Breast epithelium (tissue), 4 donors: ENCODE results near the gene TARBP1. TPM values are rescaled to one million over a fixed set of nuclear protein-coding genes. Genes with fewer than 3 reads are reported as not detected.

Source experiments
- DNase-seq, 2 donors: peaks; one replicate each; pipeline ENCODE4 v3.0.0-alpha.2; 2019; ENCODE audit warnings: low spot score in 2 of 2
- H3K27ac ChIP-seq, 2 donors: fragments of 200-600 bp; sonication (generic) in 1 of 2; one replicate each; pipeline ENCODE4 v1.5.1; 2016 to 2019; ENCODE audit warnings: mild to moderate bottlenecking in 1 of 2
- H3K27me3 ChIP-seq, 2 donors: fragments of 200-600 bp; sonication (generic) in 1 of 2; one replicate each; pipeline versions ENCODE4 v1.5.1 to v1.6.0; 2017 to 2019; ENCODE audit warnings: control low read depth in 1 of 2, mild to moderate bottlenecking in 1 of 2
- H3K36me3 ChIP-seq: fragments of 200-600 bp; one replicate; pipeline ENCODE4 v1.5.1; 2019
- H3K4me1 ChIP-seq, 2 donors: fragments of 200-600 bp; sonication (generic); one replicate each; pipeline ENCODE4 v1.5.1; 2016 to 2019; ENCODE audit warnings: control low read depth in 1 of 2
- H3K4me3 ChIP-seq, 3 donors: fragments of 200-600 bp; sonication (generic); 1 replicate in 2 of 3; 2 replicates in 1 of 3; pipeline ENCODE4 v1.5.1; 2016 to 2019; ENCODE audit warnings: mild to moderate bottlenecking in 3 of 3, moderate library complexity in 2 of 3
- H3K9me3 ChIP-seq, 2 donors: fragments of 200-600 bp; sonication (generic) in 1 of 2; one replicate each; pipeline ENCODE4 v1.5.1; 2016 to 2019; ENCODE audit warnings: control low read depth in 1 of 2
- CTCF ChIP-seq, 3 donors: fragments of 450-650 bp; IDR thresholded peaks; one replicate each; pipeline ENCODE4 v1.5.1; 2016 to 2017; ENCODE audit warnings: antibody characterized with exemption in 3 of 3, mild to moderate bottlenecking in 3 of 3, moderate library complexity in 3 of 3
- POLR2A ChIP-seq: fragments of 450-650 bp; IDR thresholded peaks from one replicate; pipeline ENCODE4 v1.6.1; 2016; ENCODE audit warnings: antibody characterized with exemption, mild to moderate bottlenecking, moderate library complexity
- POLR2AphosphoS5 ChIP-seq, 3 donors: sonication (generic); formaldehyde crosslinking; IDR thresholded peaks; one replicate each; pipeline ENCODE4 v1.6.1; 2017; ENCODE audit warnings: antibody characterized with exemption in 3 of 3
- intact Hi-C: fragments of 100-400 bp; cut with DNase I; formaldehyde crosslinking; loops from one replicate; pipeline ENCODE4 v1.15.1; 2023; ENCODE audit warnings: low total_unique reads
- total RNA-seq, 3 donors: library from RNA; depleted of rRNA; stranded (reverse); fragments of >200 nt; gene quantifications; one replicate each; pipeline ENCODE4 v1.1.0, GENCODE V29; 2016

Gene TARBP1
- total RNA-seq, 3 donors from 2014 or later: 12.3 to 39.2 (median 32.1) TPM

- TF ChIP-seq POLR2AphosphoS5 (IDR thresholded peaks at IDR 0.05): no peak
- peaks cover under 1% of the 10 kb centered on the region for H3K36me3 ChIP-seq
- H3K27ac ChIP-seq: no peak overlapping the region
- no peaks in the 10 kb centered on the region for H3K4me1 ChIP-seq
- no peaks in the 10 kb centered on the region for H3K9me3 ChIP-seq
- intact Hi-C loops: no loop called here
- H3K4me3 ChIP-seq: no peak overlapping the region
- no peaks in the 10 kb centered on the region for H3K27me3 ChIP-seq
- no peak for DNase-seq
Measured at GRCh38 chr1:234438579-234438978, 40.4 kb downstream of the TARBP1 start.

GRCh38 chr1:234437423-234438171, 41.4 kb downstream of the TARBP1 start:
- no peaks in the 10 kb centered on the region for H3K9me3 ChIP-seq
- TF ChIP-seq POLR2AphosphoS5 (IDR thresholded peaks at IDR 0.05): no peak
- no peak for TF ChIP-seq POLR2A
- TF ChIP-seq CTCF (IDR thresholded peaks at IDR 0.05): no peak
- peak; percentile 27 to 64 for DNase-seq
- H3K27ac ChIP-seq: no peak overlapping the region
- H3K4me3 ChIP-seq: no peak overlapping the region
- no peaks in the 10 kb centered on the region for H3K4me1 ChIP-seq
- intact Hi-C loops: no loop called here
- no peaks in the 10 kb centered on the region for H3K36me3 ChIP-seq
- H3K27me3 ChIP-seq: no peaks in the 10 kb centered on the region

- TF ChIP-seq POLR2AphosphoS5 (IDR thresholded peaks at IDR 0.05) (no peak), CTCF (IDR thresholded peaks at IDR 0.05) (no peak), POLR2A (no peak)
- intact Hi-C loops: no loop called here
- H3K36me3 ChIP-seq: no peaks in the 10 kb centered on the region
- H3K9me3 ChIP-seq: no peaks in the 10 kb centered on the region
- DNase-seq: no peak
- H3K4me3 ChIP-seq: no peak overlapping the region
- no peak overlapping the region for H3K27ac ChIP-seq
- no peaks in the 10 kb centered on the region for H3K27me3 ChIP-seq
- no peaks in the 10 kb centered on the region for H3K4me1 ChIP-seq
Measured at GRCh38 chr1:234435620-234436019, 43.4 kb downstream of the TARBP1 start.

- Histone ChIP-seq H3K36me3 (no peaks in the 10 kb centered on the region), H3K4me3 (no peak overlapping the region), H3K9me3 (no peaks in the 10 kb centered on the region), H3K4me1 (no peaks in the 10 kb centered on the region), H3K27ac (no peak overlapping the region), H3K27me3 (no peaks in the 10 kb centered on the region)
- intact Hi-C loops: no loop called here
- no peak for TF ChIP-seq CTCF (IDR thresholded peaks at IDR 0.05)
- no peak for TF ChIP-seq POLR2AphosphoS5 (IDR thresholded peaks at IDR 0.05)
- TF ChIP-seq POLR2A: no peak
- no peak for DNase-seq
Measured at GRCh38 chr1:234434706-234435105, 44.3 kb downstream of the TARBP1 start.

- H3K4me1 ChIP-seq: no peaks in the 10 kb centered on the region
- no peak overlapping the region for H3K4me3 ChIP-seq
- TF ChIP-seq CTCF (IDR thresholded peaks at IDR 0.05): no peak
- TF ChIP-seq POLR2AphosphoS5 (IDR thresholded peaks at IDR 0.05): no peak
- no peak for TF ChIP-seq POLR2A
- H3K27ac ChIP-seq: no peak overlapping the region
- no peaks in the 10 kb centered on the region for H3K9me3 ChIP-seq
- no peaks in the 10 kb centered on the region for H3K27me3 ChIP-seq
- intact Hi-C loops: no loop called here
- DNase-seq: no peak
- H3K36me3 ChIP-seq: no peaks in the 10 kb centered on the region
Measured at GRCh38 chr1:234433563-234434285, 45.3 kb downstream of the TARBP1 start.
